ENCODE measurements around the gene AVP. TPM values are rescaled to one million over a fixed set of nuclear protein-coding genes. Genes with fewer than 3 reads are reported as not detected.

AVP gene
- total and polyA plus RNA-seq, 4 donors = 2.5 TPM; not detected in 3

DNA sequence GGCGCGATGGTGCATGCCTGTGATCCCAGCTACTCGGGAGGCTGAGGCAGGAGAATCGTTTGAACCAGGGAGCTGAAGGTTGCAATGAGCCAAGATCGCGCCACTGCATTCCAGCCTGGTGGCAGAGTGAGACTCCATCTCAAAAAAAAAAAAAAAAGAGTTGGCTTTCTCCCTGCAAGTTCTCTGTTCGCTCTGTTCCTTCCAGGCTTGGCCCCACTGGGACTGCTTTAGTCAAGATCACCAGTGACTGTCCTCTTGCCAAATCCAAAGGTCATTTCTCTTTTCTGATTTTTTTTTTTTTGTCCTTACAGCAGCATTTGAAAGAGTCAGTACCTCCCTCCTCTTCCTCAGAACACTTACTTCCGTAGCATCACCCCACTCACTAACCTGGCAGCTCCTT, 51.9 kb downstream of the AVP start:
- 88% methylated on average over 8 of the region's 8 CpGs for WGBS
- TF ChIP-seq FOXA1 (IDR thresholded peaks at IDR 0.05) (no peak), ZBTB33 (IDR thresholded peaks at IDR 0.05) (no peak), NR2F2 (IDR thresholded peaks at IDR 0.05) (no peak), REST (IDR thresholded peaks at IDR 0.05) (no peak), ATF3 (IDR thresholded peaks at IDR 0.05) (no peak), HNF4A (conservative IDR thresholded peaks at IDR 0.05) (peak in 1 of 2 donors; percentile 76), RAD21 (IDR thresholded peaks at IDR 0.05) (peak in 1 of 2 donors; percentile 23), SP1 (IDR thresholded peaks at IDR 0.05) (peak; percentile 39), RXRA (IDR thresholded peaks at IDR 0.05) (peak in 1 of 2 donors; percentile 26), FOXA2 (IDR thresholded peaks at IDR 0.05) (no peak), HNF4G (IDR thresholded peaks at IDR 0.05) (peak; percentile 29), CTCF (IDR thresholded peaks at IDR 0.05; ENCODE audit: low read depth, low read length, missing input control) (no peak)
- TF ChIP-seq, protein P1, sequence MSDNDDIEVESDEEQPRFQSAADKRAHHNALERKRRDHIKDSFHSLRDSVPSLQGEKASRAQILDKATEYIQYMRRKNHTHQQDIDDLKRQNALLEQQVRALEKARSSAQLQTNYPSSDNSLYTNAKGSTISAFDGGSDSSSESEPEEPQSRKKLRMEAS (IDR thresholded peaks at IDR 0.05) = no peak
- H3K4me3 ChIP-seq (ENCODE audit: low read depth in 1 of 3, low read length in 3 of 3) = no peak overlapping the region
- no peak for DNase-seq (ENCODE audit: low spot score)
- peaks cover 0 to 24% (median 5%) of the 10 kb centered on the region in 4 donors for H3K4me1 ChIP-seq (ENCODE audit: control insufficient read depth in 4 of 4, insufficient read depth in 4 of 4, low read length in 3 of 4)
- no peaks in the 10 kb centered on the region for H3K27me3 ChIP-seq (ENCODE audit: control insufficient read depth in 4 of 4, insufficient read depth in 4 of 4, low read length in 3 of 4)
- H3K9ac ChIP-seq (ENCODE audit: low read depth in 1 of 2, low read length in 2 of 2) = no peak overlapping the region
- no peak overlapping the region for H3K27ac ChIP-seq (ENCODE audit: low read depth in 1 of 2, low read length in 2 of 2)
- no peaks in the 10 kb centered on the region for H3K9me3 ChIP-seq (ENCODE audit: control insufficient read depth in 4 of 4, low read length in 3 of 4)
- peaks cover 0 to 26% (median 18%) of the 10 kb centered on the region in 4 donors for H3K36me3 ChIP-seq (ENCODE audit: control insufficient read depth in 4 of 4, insufficient read depth in 3 of 4, low read depth in 1 of 4, low read length in 3 of 4)

Other genes with a start within 250 kb of the AVP start
- gene PCED1A, start 244.1 kb downstream of the AVP start, total RNA-seq = 10 to 100 TPM; 12.5 to 13.4 TPM
- gene PCED1A, start 244.1 kb downstream of the AVP start, polyA plus RNA-seq = 10 to 100 TPM in 1 of 2 donors, 1 to 10 TPM in 1; 6.8 to 13.4 TPM
- gene VPS16, start 244.0 kb downstream of the AVP start, total RNA-seq = 10 to 100 TPM; 16.7 to 24.3 TPM
- 10 to 100 TPM; 14.5 to 15.6 TPM for gene VPS16, start 244.0 kb downstream of the AVP start, polyA plus RNA-seq
- gene PTPRA, start 211.2 kb downstream of the AVP start, total RNA-seq = 10 to 100 TPM; 20.7 to 24.3 TPM
- 10 to 100 TPM in 1 of 2 donors, 1 to 10 TPM in 1; 8.7 to 10.7 TPM for gene PTPRA, start 211.2 kb downstream of the AVP start, polyA plus RNA-seq
- gene GNRH2, start 41.1 kb downstream of the AVP start, total RNA-seq = under 1 TPM in 1 of 2 donors, not detected in 1; 0.25 TPM
- gene GNRH2, start 41.1 kb downstream of the AVP start, polyA plus RNA-seq = under 1 TPM; 0.44 to 0.58 TPM
- gene MRPS26, start 38.7 kb downstream of the AVP start, total RNA-seq = 10 to 100 TPM; 26.9 to 29.1 TPM
- 10 to 100 TPM; 51.5 to 65.2 TPM for gene MRPS26, start 38.7 kb downstream of the AVP start, polyA plus RNA-seq
- 1 to 10 TPM in 1 of 2 donors, under 1 TPM in 1; 0.75 to 6.5 TPM for gene OXT, start 13.1 kb downstream of the AVP start, total RNA-seq
- 10 to 100 TPM in 1 of 2 donors, 1 to 10 TPM in 1; 2.0 to 41.6 TPM for gene OXT, start 13.1 kb downstream of the AVP start, polyA plus RNA-seq
- gene FASTKD5, start 75.1 kb upstream of the AVP start, total RNA-seq = 10 to 100 TPM; 11.5 to 19.0 TPM
- 10 to 100 TPM in 1 of 2 donors, 1 to 10 TPM in 1; 9.3 to 12.0 TPM for gene FASTKD5, start 75.1 kb upstream of the AVP start, polyA plus RNA-seq
- gene UBOX5, start 75.1 kb upstream of the AVP start, total RNA-seq = 1 to 10 TPM; 1.6 to 1.9 TPM
- gene UBOX5, start 75.1 kb upstream of the AVP start, polyA plus RNA-seq = 1 to 10 TPM; 1.5 to 2.0 TPM
- 1 to 10 TPM; 3.5 TPM for gene LZTS3, start 88.8 kb upstream of the AVP start, total RNA-seq
- gene LZTS3, start 88.8 kb upstream of the AVP start, polyA plus RNA-seq = 1 to 10 TPM; 1.9 to 3.7 TPM
- 10 to 100 TPM; 16.8 to 40.0 TPM for gene DDRGK1, start 120.0 kb upstream of the AVP start, total RNA-seq
- 10 to 100 TPM; 57.0 to 72.4 TPM for gene DDRGK1, start 120.0 kb upstream of the AVP start, polyA plus RNA-seq
- gene ITPA, start 124.8 kb upstream of the AVP start, total RNA-seq = 10 to 100 TPM; 14.4 to 14.9 TPM
- gene ITPA, start 124.8 kb upstream of the AVP start, polyA plus RNA-seq = 10 to 100 TPM; 24.6 to 39.8 TPM
- under 1 TPM; under 0.01 to 0.05 TPM for gene SLC4A11, start 154.5 kb upstream of the AVP start, total RNA-seq
- gene SLC4A11, start 154.5 kb upstream of the AVP start, polyA plus RNA-seq = under 1 TPM; 0.08 to 0.13 TPM